HCT116 (cell line): ENCODE results near the gene ZEB1. TPM values are rescaled to one million over a fixed set of nuclear protein-coding genes. Genes with fewer than 3 reads are reported as not detected.

ENCODE experiments used
- ATAC-seq: fragments of 200-7000 bp; cut with Tn5 transposase; 2 replicates; pipeline ENCODE4 v1.9.1; 2020; ENCODE audit warnings: mild to moderate bottlenecking, moderate library complexity
- BruUV-seq: library from RNA; stranded (reverse); fragments of 400-500 nt; replicated peaks from 2 replicates; lab custom pipeline; 2021; lab: Mats Ljungman, UMichigan
- CTCF ChIA-PET: fragments of 300-600 bp; sonication (Branson Sonifier 250); formaldehyde crosslinking; loops from one replicate; lab custom pipeline; 2021; ENCODE audit warnings: antibody characterized with exemption; lab: Charles Lee
- POLR2A ChIA-PET: fragments of 300-600, 350-600 bp; sonication (Branson Sonifier 250); formaldehyde crosslinking; loops from one replicate; lab custom pipeline; 2021; ENCODE audit warnings: antibody characterized with exemption; lab: Charles Lee
- RAD21 ChIA-PET, 2 experiments: fragments of 300-600 bp; sonication (Branson Sonifier 250); formaldehyde crosslinking; loops; one replicate each; lab custom pipeline; 2023; ENCODE audit warnings: low total read pairs in 2 of 2; ENCODE audit not compliant: uncharacterized antibody in 2 of 2, unreplicated experiment in 2 of 2, low non-redundant PET in 1 of 2; lab: Charles Lee
- DNase-seq: peaks from one replicate; pipeline ENCODE4 v3.0.0-alpha.2; 2010; ENCODE audit warnings: low read depth, low spot score
- H2AFZ ChIP-seq: fragments of 200-600 bp; shearing (Covaris generic), sonication (generic); 2 replicates; pipeline ENCODE4 v1.6.1; 2017; ENCODE audit warnings: low read depth, mixed run types, mixed read lengths, antibody characterized with exemption, low read length; ENCODE audit not compliant: poor library complexity, severe bottlenecking
- H3K27ac ChIP-seq: 2 replicates; pipeline ENCODE4 v1.5.1; 2012; ENCODE audit warnings: low read depth, low read length
- H3K27me3 ChIP-seq: fragments of 200-600 bp; sonication (generic); 2 replicates; pipeline ENCODE4 v1.6.1; 2016; ENCODE audit warnings: mixed run types, low read length, mixed read lengths; ENCODE audit not compliant: insufficient read depth
- H3K36me3 ChIP-seq, 2 experiments: fragments of 200-500 bp in 1 of 2; fragments of 200-600 bp in 1 of 2; sonication (Bioruptor generic) in 1 of 2; sonication (generic) in 1 of 2; 2 replicates each; pipeline versions ENCODE4 v1.5.1 to v1.6.1; 2014 to 2016; ENCODE audit warnings: low read length in 2 of 2, inconsistent platforms in 1 of 2, mixed read lengths in 1 of 2, mixed run types in 1 of 2; ENCODE audit not compliant: insufficient read depth in 2 of 2, control insufficient read depth in 1 of 2
- H3K4me1 ChIP-seq, 2 experiments: fragments of 200-600 bp in 1 of 2; sonication (generic) in 1 of 2; 2 replicates each; pipeline versions ENCODE4 v1.5.1 to v1.6.1; 2012 to 2017; ENCODE audit warnings: low read length in 2 of 2, inconsistent platforms in 1 of 2, mild to moderate bottlenecking in 1 of 2, mixed read lengths in 1 of 2, mixed run types in 1 of 2, moderate library complexity in 1 of 2; ENCODE audit not compliant: insufficient read depth in 2 of 2, control insufficient read depth in 1 of 2
- H3K4me2 ChIP-seq: fragments of 200-600 bp; sonication (generic); 2 replicates; pipeline ENCODE4 v1.6.1; 2017; ENCODE audit warnings: mixed run types, low read length, mixed read lengths
- H3K4me3 ChIP-seq, 2 experiments: fragments of 200-600 bp in 1 of 2; sonication (generic) in 1 of 2; replicated peaks in 1 of 2; 2 replicates each; pipeline ENCODE4 v1.5.1; 2011 to 2016; ENCODE audit warnings: low read length in 2 of 2, control low read depth in 1 of 2, low read depth in 1 of 2, mild to moderate bottlenecking in 1 of 2, mixed read lengths in 1 of 2, mixed run types in 1 of 2
- H3K79me2 ChIP-seq: fragments of 200-600 bp; sonication (generic); 2 replicates; pipeline ENCODE4 v1.6.1; 2017; ENCODE audit warnings: mild to moderate bottlenecking, mixed run types, low read length, moderate library complexity, mixed read lengths; ENCODE audit not compliant: insufficient read depth
- H3K9ac ChIP-seq: fragments of 200-600 bp; sonication (generic); 2 replicates; pipeline ENCODE4 v1.6.1; 2016; ENCODE audit warnings: low read length, mixed read lengths
- H3K9me2 ChIP-seq: fragments of 200-600 bp; sonication (generic), shearing (Covaris generic); 2 replicates; pipeline ENCODE4 v1.6.1; 2017; ENCODE audit warnings: mixed run types, mild to moderate bottlenecking, moderate library complexity; ENCODE audit not compliant: insufficient read depth
- H3K9me3 ChIP-seq, 2 experiments: fragments of 200-500 bp in 1 of 2; fragments of 200-600 bp in 1 of 2; sonication (Bioruptor generic) in 1 of 2; sonication (generic) in 1 of 2; 2 replicates each; pipeline ENCODE4 v1.6.1; 2014 to 2017; ENCODE audit warnings: low read length in 2 of 2, mixed read lengths in 2 of 2, inconsistent platforms in 1 of 2, low read depth in 1 of 2, mild to moderate bottlenecking in 1 of 2, mixed run types in 1 of 2, moderate library complexity in 1 of 2; ENCODE audit not compliant: control insufficient read depth in 1 of 2, insufficient read depth in 1 of 2
- H4K20me1 ChIP-seq: fragments of 200-600 bp; sonication (generic), shearing (Covaris generic); 2 replicates; pipeline ENCODE4 v1.6.1; 2017; ENCODE audit warnings: mixed run types, mild to moderate bottlenecking, moderate library complexity; ENCODE audit not compliant: insufficient read depth
- ELF1 ChIP-seq: IDR thresholded peaks from 2 replicates; pipeline ENCODE4 v1.6.1; 2012; ENCODE audit warnings: low read depth, borderline replicate concordance
- EZH2 ChIP-seq: fragments of 200-600 bp; sonication (generic); IDR thresholded peaks from 2 replicates; pipeline ENCODE4 v1.6.1; 2017; ENCODE audit warnings: antibody characterized with exemption, mixed run types
- EZH2phosphoT487 ChIP-seq: fragments of 200-600 bp; IDR thresholded peaks from 2 replicates; pipeline ENCODE4 v1.6.1; 2018; ENCODE audit warnings: antibody characterized with exemption, borderline replicate concordance
- FOSL1 ChIP-seq: IDR thresholded peaks from 2 replicates; pipeline ENCODE4 v1.6.1; 2012; ENCODE audit warnings: low read depth
- JUND ChIP-seq: IDR thresholded peaks from 2 replicates; pipeline ENCODE4 v1.6.1; 2012
- RAD21 ChIP-seq: IDR thresholded peaks from 2 replicates; pipeline ENCODE4 v1.6.1; 2012; ENCODE audit warnings: low read depth, mild to moderate bottlenecking
- SIN3A ChIP-seq: IDR thresholded peaks from 2 replicates; pipeline ENCODE4 v1.6.1; 2012; ENCODE audit warnings: low read depth
- SP1 ChIP-seq: IDR thresholded peaks from 2 replicates; pipeline ENCODE4 v1.6.1; 2012; ENCODE audit warnings: low read depth
- YY1 ChIP-seq: IDR thresholded peaks from 2 replicates; pipeline ENCODE4 v1.6.1; 2011; ENCODE audit warnings: low read length, low read depth, moderate library complexity, mild to moderate bottlenecking; ENCODE audit not compliant: insufficient replicate concordance; ENCODE audit errors: extremely low read depth
- ZFX ChIP-seq: fragments of 450-650 bp; IDR thresholded peaks from 2 replicates; pipeline ENCODE4 v1.6.1; 2017
- ZNF274 ChIP-seq: fragments of 200-500 bp; sonication (Bioruptor generic); IDR thresholded peaks from 2 replicates; pipeline ENCODE4 v1.6.1; 2014; ENCODE audit warnings: mild to moderate bottlenecking, low read depth, low read length, inconsistent platforms
- intact Hi-C: fragments of 100-400 bp; cut with micrococcal nuclease; formaldehyde crosslinking; loops from 2 replicates; pipeline ENCODE4 v1.10.0; 2022
- total RNA-seq: library from RNA; stranded (reverse); gene quantifications from one replicate; pipeline ENCODE4 v1.2.1, GENCODE V29; 2021; ENCODE audit not compliant: unreplicated experiment
- TF ChIP-seq, protein P1 (sequence below): IDR thresholded peaks from 2 replicates; pipeline ENCODE4 v1.6.1; 2012; ENCODE audit warnings: low read depth
- TF ChIP-seq, protein P2 (sequence below): IDR thresholded peaks from 2 replicates; pipeline ENCODE4 v1.6.1; 2012
- TF ChIP-seq, protein P3 (sequence below), 3 experiments: fragments of 200-600 bp in 1 of 3; sonication (generic) in 1 of 3; IDR thresholded peaks in 2 of 3; conservative IDR thresholded peaks in 1 of 3; 2 replicates each; pipeline ENCODE4 v1.5.1; 2012 to 2017; ENCODE audit warnings: low read depth in 2 of 3, low read length in 2 of 3, antibody characterized with exemption in 1 of 3, borderline replicate concordance in 1 of 3, control low read depth in 1 of 3, mild to moderate bottlenecking in 1 of 3, mixed read lengths in 1 of 3, mixed run types in 1 of 3, moderate library complexity in 1 of 3; ENCODE audit not compliant: insufficient read depth in 1 of 3

ZEB1 gene
- total RNA-seq, 1 experiment from 2014 or later: 3.4 TPM

DNA sequence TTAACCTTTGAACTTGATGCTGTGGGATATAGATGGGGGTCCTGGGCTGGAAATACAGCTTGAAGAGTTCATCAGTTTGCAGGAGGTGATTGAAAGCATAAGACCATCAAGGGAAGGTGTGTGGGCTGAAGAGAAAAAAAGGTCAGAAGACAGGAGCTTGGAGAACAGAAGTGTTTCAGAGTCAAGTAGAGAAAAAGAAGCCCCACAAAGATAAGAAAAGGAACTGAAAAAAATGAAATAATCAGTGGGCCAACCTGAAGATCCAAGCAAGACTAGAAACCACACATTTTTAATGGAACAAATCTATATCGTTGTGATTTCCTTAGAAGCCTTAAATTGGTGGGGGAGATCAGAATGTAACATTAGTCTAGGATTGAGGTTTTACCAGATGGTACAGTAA is 22.5 kb downstream of the ZEB1 start:
- Histone ChIP-seq H3K36me3 (no peaks in the 10 kb centered on the region), H3K9me3 (no peaks in the 10 kb centered on the region), H3K9ac (no peak overlapping the region), H3K4me2 (no peak overlapping the region), H4K20me1 (no peaks in the 10 kb centered on the region), H3K4me1 (no peaks in the 10 kb centered on the region), H3K9me2 (no peaks in the 10 kb centered on the region), H3K4me3 (no peak overlapping the region), H3K79me2 (no peaks in the 10 kb centered on the region), H3K27ac (no peak overlapping the region), H3K27me3 (no peaks in the 10 kb centered on the region), H2AFZ (no peak overlapping the region)
- ATAC-seq: no peak
- DNase-seq: no peak
- ChIA-PET RAD21 (no interaction called here), POLR2A (no interaction called here), CTCF (no interaction called here)
- TF ChIP-seq EZH2 (no peak), JUND (no peak), ZFX (no peak), YY1 (no peak), ELF1 (no peak), EZH2phosphoT487 (no peak), SIN3A (no peak), FOSL1 (no peak), RAD21 (no peak), SP1 (no peak), ZNF274 (no peak)
- TF ChIP-seq, protein P1, sequence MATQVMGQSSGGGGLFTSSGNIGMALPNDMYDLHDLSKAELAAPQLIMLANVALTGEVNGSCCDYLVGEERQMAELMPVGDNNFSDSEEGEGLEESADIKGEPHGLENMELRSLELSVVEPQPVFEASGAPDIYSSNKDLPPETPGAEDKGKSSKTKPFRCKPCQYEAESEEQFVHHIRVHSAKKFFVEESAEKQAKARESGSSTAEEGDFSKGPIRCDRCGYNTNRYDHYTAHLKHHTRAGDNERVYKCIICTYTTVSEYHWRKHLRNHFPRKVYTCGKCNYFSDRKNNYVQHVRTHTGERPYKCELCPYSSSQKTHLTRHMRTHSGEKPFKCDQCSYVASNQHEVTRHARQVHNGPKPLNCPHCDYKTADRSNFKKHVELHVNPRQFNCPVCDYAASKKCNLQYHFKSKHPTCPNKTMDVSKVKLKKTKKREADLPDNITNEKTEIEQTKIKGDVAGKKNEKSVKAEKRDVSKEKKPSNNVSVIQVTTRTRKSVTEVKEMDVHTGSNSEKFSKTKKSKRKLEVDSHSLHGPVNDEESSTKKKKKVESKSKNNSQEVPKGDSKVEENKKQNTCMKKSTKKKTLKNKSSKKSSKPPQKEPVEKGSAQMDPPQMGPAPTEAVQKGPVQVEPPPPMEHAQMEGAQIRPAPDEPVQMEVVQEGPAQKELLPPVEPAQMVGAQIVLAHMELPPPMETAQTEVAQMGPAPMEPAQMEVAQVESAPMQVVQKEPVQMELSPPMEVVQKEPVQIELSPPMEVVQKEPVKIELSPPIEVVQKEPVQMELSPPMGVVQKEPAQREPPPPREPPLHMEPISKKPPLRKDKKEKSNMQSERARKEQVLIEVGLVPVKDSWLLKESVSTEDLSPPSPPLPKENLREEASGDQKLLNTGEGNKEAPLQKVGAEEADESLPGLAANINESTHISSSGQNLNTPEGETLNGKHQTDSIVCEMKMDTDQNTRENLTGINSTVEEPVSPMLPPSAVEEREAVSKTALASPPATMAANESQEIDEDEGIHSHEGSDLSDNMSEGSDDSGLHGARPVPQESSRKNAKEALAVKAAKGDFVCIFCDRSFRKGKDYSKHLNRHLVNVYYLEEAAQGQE: no peak
- TF ChIP-seq, protein P2, sequence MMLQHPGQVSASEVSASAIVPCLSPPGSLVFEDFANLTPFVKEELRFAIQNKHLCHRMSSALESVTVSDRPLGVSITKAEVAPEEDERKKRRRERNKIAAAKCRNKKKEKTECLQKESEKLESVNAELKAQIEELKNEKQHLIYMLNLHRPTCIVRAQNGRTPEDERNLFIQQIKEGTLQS: no peak
- TF ChIP-seq, protein P3, sequence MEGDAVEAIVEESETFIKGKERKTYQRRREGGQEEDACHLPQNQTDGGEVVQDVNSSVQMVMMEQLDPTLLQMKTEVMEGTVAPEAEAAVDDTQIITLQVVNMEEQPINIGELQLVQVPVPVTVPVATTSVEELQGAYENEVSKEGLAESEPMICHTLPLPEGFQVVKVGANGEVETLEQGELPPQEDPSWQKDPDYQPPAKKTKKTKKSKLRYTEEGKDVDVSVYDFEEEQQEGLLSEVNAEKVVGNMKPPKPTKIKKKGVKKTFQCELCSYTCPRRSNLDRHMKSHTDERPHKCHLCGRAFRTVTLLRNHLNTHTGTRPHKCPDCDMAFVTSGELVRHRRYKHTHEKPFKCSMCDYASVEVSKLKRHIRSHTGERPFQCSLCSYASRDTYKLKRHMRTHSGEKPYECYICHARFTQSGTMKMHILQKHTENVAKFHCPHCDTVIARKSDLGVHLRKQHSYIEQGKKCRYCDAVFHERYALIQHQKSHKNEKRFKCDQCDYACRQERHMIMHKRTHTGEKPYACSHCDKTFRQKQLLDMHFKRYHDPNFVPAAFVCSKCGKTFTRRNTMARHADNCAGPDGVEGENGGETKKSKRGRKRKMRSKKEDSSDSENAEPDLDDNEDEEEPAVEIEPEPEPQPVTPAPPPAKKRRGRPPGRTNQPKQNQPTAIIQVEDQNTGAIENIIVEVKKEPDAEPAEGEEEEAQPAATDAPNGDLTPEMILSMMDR (IDR thresholded peaks at IDR 0.05 in 2 of 3, conservative IDR thresholded peaks at IDR 0.05 in 1 of 3; ENCODE audit: borderline replicate concordance in 1 of 3, insufficient read depth in 1 of 3, low read depth in 2 of 3, low read length in 2 of 3): no peak
- intact Hi-C loops: no loop called here
- no TSS peak for BruUV-seq
